PC-9 (cell line): Measurements from ENCODE around the gene DHRSX. TPM values are rescaled to one million over a fixed set of nuclear protein-coding genes. Genes with fewer than 3 reads are reported as not detected.
"Not testable (repeated sequence)": the region's sequence is repeated elsewhere in the genome, so short reads cannot be mapped to it uniquely, and the experiment has no call there.

ENCODE experiments used
- BruUV-seq: library from RNA; stranded (reverse); fragments of 400-500 nt; replicated peaks from 2 replicates; lab custom pipeline; 2021; lab: Mats Ljungman, UMichigan
- CTCF ChIA-PET: fragments of 300-600 bp; sonication (Branson Sonifier 250); formaldehyde crosslinking; loops from one replicate; lab custom pipeline; 2022; ENCODE audit warnings: antibody characterized with exemption; lab: Charles Lee
- POLR2A ChIA-PET: fragments of 300-600 bp; sonication (Branson Sonifier 250); formaldehyde crosslinking; loops from one replicate; lab custom pipeline; 2022; ENCODE audit warnings: antibody characterized with exemption; ENCODE audit not compliant: unreplicated experiment; lab: Charles Lee
- DNase-seq, 2 experiments: peaks; one replicate each; pipeline versions ENCODE4 v3.0.0 to v3.0.0-alpha.2; 2015 to 2022; ENCODE audit warnings: mixed read lengths in 1 of 2
- H2AFZ ChIP-seq: fragments of 200-600 bp; sonication (generic); 2 replicates; pipeline ENCODE4 v1.8.1; 2017; ENCODE audit warnings: antibody characterized with exemption
- H3F3A ChIP-seq: fragments of 200-600 bp; sonication (generic); 2 replicates; pipeline ENCODE4 v1.8.1; 2017; ENCODE audit warnings: antibody characterized with exemption, mild to moderate bottlenecking, low read depth; ENCODE audit not compliant: insufficient read depth
- H3K27ac ChIP-seq: fragments of 200-600 bp; sonication (generic); 2 replicates; pipeline ENCODE4 v1.6.1; 2016; ENCODE audit warnings: mixed run types
- H3K27me3 ChIP-seq: fragments of 200-600 bp; sonication (generic); 2 replicates; pipeline ENCODE4 v1.6.1; 2016; ENCODE audit warnings: low read depth, mixed run types; ENCODE audit not compliant: insufficient read depth
- H3K36me3 ChIP-seq: fragments of 200-600 bp; sonication (generic); 2 replicates; pipeline ENCODE4 v1.6.1; 2016; ENCODE audit warnings: low read depth, mixed run types
- H3K4me1 ChIP-seq: fragments of 200-600 bp; sonication (generic); replicated peaks from 2 replicates; pipeline ENCODE4 v1.6.1; 2016; ENCODE audit warnings: mixed run types; ENCODE audit not compliant: insufficient read depth
- H3K4me2 ChIP-seq: fragments of 200-600 bp; sonication (generic); 2 replicates; pipeline ENCODE4 v1.6.1; 2017; ENCODE audit warnings: mixed run types
- H3K4me3 ChIP-seq: fragments of 200-600 bp; sonication (generic); 2 replicates; pipeline ENCODE4 v1.6.1; 2016; ENCODE audit warnings: mixed run types
- H3K79me2 ChIP-seq: fragments of 200-600 bp; sonication (generic); 2 replicates; pipeline ENCODE4 v1.6.1; 2017; ENCODE audit warnings: low read depth, mixed run types
- H3K9me2 ChIP-seq: fragments of 200-600 bp; sonication (generic); 2 replicates; pipeline ENCODE4 v1.8.1; 2017; ENCODE audit warnings: mild to moderate bottlenecking; ENCODE audit not compliant: insufficient read depth
- H3K9me3 ChIP-seq: fragments of 200-600 bp; sonication (generic); 2 replicates; pipeline ENCODE4 v1.8.1; 2016; ENCODE audit warnings: low read depth; ENCODE audit not compliant: insufficient read depth
- H4K20me1 ChIP-seq: fragments of 200-600 bp; sonication (generic); 2 replicates; pipeline ENCODE4 v1.8.1; 2017; ENCODE audit not compliant: insufficient read depth
- CTCF ChIP-seq: fragments of 200-600 bp; sonication (generic); conservative IDR thresholded peaks from 2 replicates; pipeline ENCODE4 v1.6.1; 2017; ENCODE audit warnings: mixed run types, antibody characterized with exemption, mild to moderate bottlenecking, moderate library complexity
- EZH2 ChIP-seq: fragments of 200-600 bp; sonication (generic); IDR thresholded peaks from 2 replicates; pipeline ENCODE4 v1.8.0; 2017; ENCODE audit warnings: antibody characterized with exemption, low read depth
- intact Hi-C: fragments of 100-400 bp; cut with micrococcal nuclease; formaldehyde crosslinking; loops from one replicate; pipeline ENCODE4 v1.10.0; 2022; ENCODE audit not compliant: unreplicated experiment
- total RNA-seq: library from RNA; stranded (reverse); gene quantifications from 2 replicates; pipeline ENCODE4 v1.2.3, GENCODE V29; 2021

The DHRSX gene
- total RNA-seq, 1 experiment from 2014 or later = 13.2 TPM

GRCh38 chrX:2267890-2268289 lies 232.9 kb downstream of the DHRSX start:
- Histone ChIP-seq H3K4me3 (no peak overlapping the region), H3K9me2 (no peaks in the 10 kb centered on the region), H4K20me1 (no peaks in the 10 kb centered on the region), H3K27ac (no peak overlapping the region), H3F3A (no peaks in the 10 kb centered on the region), H3K9me3 (no peaks in the 10 kb centered on the region), H3K27me3 (no peaks in the 10 kb centered on the region), H3K36me3 (no peaks in the 10 kb centered on the region), H3K4me1 (no peaks in the 10 kb centered on the region), H3K79me2 (no peaks in the 10 kb centered on the region), H2AFZ (no peak overlapping the region), H3K4me2 (no peak overlapping the region)
- DNase-seq = no peak
- no TSS peak for BruUV-seq
- intact Hi-C loops = no loop called here
- CTCF ChIA-PET = no interaction called here
- TF ChIP-seq EZH2 (no peak), CTCF (no peak)
- POLR2A ChIA-PET = no interaction called here

GRCh38 chrX:2266445-2267349 lies 234.1 kb downstream of the DHRSX start:
- Histone ChIP-seq H3K4me1 (no peaks in the 10 kb centered on the region), H4K20me1 (no peaks in the 10 kb centered on the region), H3K9me2 (no peaks in the 10 kb centered on the region), H3K27me3 (no peaks in the 10 kb centered on the region), H3K4me2 (no peak overlapping the region), H3K27ac (no peak overlapping the region), H3F3A (no peaks in the 10 kb centered on the region), H3K36me3 (no peaks in the 10 kb centered on the region), H3K79me2 (no peaks in the 10 kb centered on the region), H2AFZ (no peak overlapping the region), H3K4me3 (no peak overlapping the region), H3K9me3 (no peaks in the 10 kb centered on the region)
- ChIA-PET CTCF (no interaction called here), POLR2A (no interaction called here)
- no peak for TF ChIP-seq EZH2
- no peak for TF ChIP-seq CTCF
- intact Hi-C loops = no loop called here
- no TSS peak for BruUV-seq
- DNase-seq = no peak

GRCh38 chrX:2265658-2266444 lies 234.9 kb downstream of the DHRSX start:
- H3K79me2 ChIP-seq, H3K4me2 ChIP-seq, H3K36me3 ChIP-seq, intact Hi-C loops, H3K27ac ChIP-seq, H3F3A ChIP-seq, H2AFZ ChIP-seq, POLR2A ChIA-PET, CTCF ChIA-PET, H3K9me3 ChIP-seq, H3K4me3 ChIP-seq, H3K4me1 ChIP-seq, H3K9me2 ChIP-seq, BruUV-seq, DNase-seq, H3K27me3 ChIP-seq, H4K20me1 ChIP-seq: not testable (repeated sequence)
